Stimulated activated CD8-positive, alpha-beta memory T cell treated with anti-CD3 and anti-CD28 coated beads, Interleukin-7, amount 100 ng/mL, for 4 hours (primary cell): ENCODE results near the gene DOCK1.
"Not testable (repeated sequence)": the region's sequence is repeated elsewhere in the genome, so short reads cannot be mapped to it uniquely, and the experiment has no call there.

Experiments
- DNase-seq, 2 donors: peaks; one replicate each; pipeline ENCODE4 v3.0.0-alpha.2; 2020; ENCODE audit warnings: low read depth in 2 of 2

Gene DOCK1

GRCh38 chr10:126904818-126905701 lies at the start of gene DOCK1:
DOCK1 (plus strand) TSS chr10:126905428; CDS start chr10:126905518, 90 bp downstream.
- DNase-seq: no peak

GRCh38 chr10:126857178-126857806 lies 47.9 kb upstream of the DOCK1 start:
- no peak for DNase-seq

- no peak for DNase-seq
Measured at GRCh38 chr10:126867567-126868365, 37.5 kb upstream of the DOCK1 start.

GRCh38 chr10:126868371-126868770 lies 36.9 kb upstream of the DOCK1 start:
- no peak for DNase-seq

GRCh38 chr10:126872135-126872534 lies 33.1 kb upstream of the DOCK1 start:
- DNase-seq: no peak

- no peak for DNase-seq
Measured at GRCh38 chr10:126872768-126873167, 32.5 kb upstream of the DOCK1 start.

- no peak for DNase-seq
Measured at GRCh38 chr10:126876456-126876855, 28.8 kb upstream of the DOCK1 start.

- no peak for DNase-seq
Measured at GRCh38 chr10:126877390-126877789, 27.8 kb upstream of the DOCK1 start.

GRCh38 chr10:126878594-126878993 lies 26.6 kb upstream of the DOCK1 start:
- DNase-seq: no peak

- DNase-seq: no peak
Measured at GRCh38 chr10:126880926-126881325, 24.3 kb upstream of the DOCK1 start.

GRCh38 chr10:126882055-126882454 lies 23.2 kb upstream of the DOCK1 start:
- not testable (repeated sequence) for DNase-seq

- DNase-seq: not testable (repeated sequence)
Measured at GRCh38 chr10:126888436-126888835, 16.8 kb upstream of the DOCK1 start.

GRCh38 chr10:126889421-126889820 lies 15.8 kb upstream of the DOCK1 start:
- DNase-seq: no peak

- DNase-seq: not testable (repeated sequence)
Measured at GRCh38 chr10:126890797-126891196, 14.4 kb upstream of the DOCK1 start.

- no peak for DNase-seq
Measured at GRCh38 chr10:126892226-126893175, 12.7 kb upstream of the DOCK1 start.

GRCh38 chr10:126893206-126893605 lies 12.0 kb upstream of the DOCK1 start:
- no peak for DNase-seq

- no peak for DNase-seq
Measured at GRCh38 chr10:126893841-126894240, 11.4 kb upstream of the DOCK1 start.

GRCh38 chr10:126895214-126895781 lies 9.9 kb upstream of the DOCK1 start:
- no peak for DNase-seq

- DNase-seq: no peak
Measured at GRCh38 chr10:126898460-126898859, 6.8 kb upstream of the DOCK1 start.

GRCh38 chr10:126899529-126899928 lies 5.7 kb upstream of the DOCK1 start:
- DNase-seq: not testable (repeated sequence)

GRCh38 chr10:126902157-126902556 lies 3.1 kb upstream of the DOCK1 start:
- no peak for DNase-seq
